GM20000 (cell line): ENCODE measurements around the gene SGSH.
"Not testable (repeated sequence)": the region's sequence is repeated elsewhere in the genome, so short reads cannot be mapped to it uniquely, and the experiment has no call there.

ENCODE experiments used
- DNase-seq: peaks from one replicate; pipeline ENCODE4 v3.0.0; 2012; ENCODE audit warnings: low spot score
- CTCF ChIP-seq: IDR thresholded peaks from 2 replicates; pipeline ENCODE4 v1.5.1; 2012; ENCODE audit warnings: mild to moderate bottlenecking, control low read depth; ENCODE audit errors: extremely low read depth, missing control alignments

Gene SGSH

GRCh38 chr17:80260069-80260535, 40.0 kb upstream of the SGSH start:
- no peak for TF ChIP-seq CTCF
- DNase-seq: peak; percentile 96

GRCh38 chr17:80259457-80260068, 39.4 kb upstream of the SGSH start:
- no peak for DNase-seq
- no peak for TF ChIP-seq CTCF

GRCh38 chr17:80258296-80258695, 38.2 kb upstream of the SGSH start:
- not testable (repeated sequence) for DNase-seq

- no peak for DNase-seq
- no peak for TF ChIP-seq CTCF
These were observed 37.6 kb upstream of the SGSH start for GRCh38 chr17:80257716-80258213.

GRCh38 chr17:80256034-80256350, 35.9 kb upstream of the SGSH start:
- no peak for TF ChIP-seq CTCF
- DNase-seq: no peak

- TF ChIP-seq CTCF: no peak
- DNase-seq: peak; percentile 70
These were observed 34.5 kb upstream of the SGSH start for GRCh38 chr17:80254396-80255251.

GRCh38 chr17:80253631-80254395, 33.7 kb upstream of the SGSH start:
- no peak for TF ChIP-seq CTCF
- DNase-seq: no peak
